OCI-LY1 (cell line): Measurements from ENCODE around the gene DTNB.

Experiments
- CTCF ChIP-seq: fragments of 200-600 bp; sonication (generic), shearing (Covaris generic); IDR thresholded peaks from 2 replicates; pipeline ENCODE4 v1.5.1; 2017; ENCODE audit warnings: mild to moderate bottlenecking, antibody characterized with exemption, low read length, moderate library complexity, mixed read lengths
- EZH2 ChIP-seq: fragments of 200-600 bp; sonication (generic), shearing (Covaris generic); IDR thresholded peaks from 2 replicates; pipeline ENCODE4 v1.8.0; 2017; ENCODE audit warnings: borderline replicate concordance, mixed run types, mild to moderate bottlenecking, antibody characterized with exemption, low read length, moderate library complexity, mixed read lengths

- TF ChIP-seq CTCF (no peak), EZH2 (no peak)
Observed at GRCh38 chr2:25386971-25387875, 286.2 kb downstream of the DTNB start.
